Prostate gland (tissue), 2 donors: Measurements from ENCODE around the gene TPO.

Experiments
- POLR2AphosphoS5 ChIP-seq: sonication (generic); formaldehyde crosslinking; IDR thresholded peaks from one replicate; pipeline ENCODE4 v1.6.1; 2017; ENCODE audit warnings: antibody characterized with exemption
- TF ChIP-seq, protein P1 (sequence below), 4 experiments: fragments of 200-600 bp in 2 of 4; fragments of 450-650 bp in 2 of 4; sonication (generic) in 2 of 4; IDR thresholded peaks; 1 replicate in 3 of 4; 2 replicates in 1 of 4; pipeline ENCODE4 v1.5.1; 2016 to 2019; ENCODE audit warnings: antibody characterized with exemption in 4 of 4, mild to moderate bottlenecking in 2 of 4, moderate library complexity in 2 of 4

GRCh38 chr2:1427086-1427485 is 13.8 kb downstream of the TPO start:
- TF ChIP-seq, protein P1, sequence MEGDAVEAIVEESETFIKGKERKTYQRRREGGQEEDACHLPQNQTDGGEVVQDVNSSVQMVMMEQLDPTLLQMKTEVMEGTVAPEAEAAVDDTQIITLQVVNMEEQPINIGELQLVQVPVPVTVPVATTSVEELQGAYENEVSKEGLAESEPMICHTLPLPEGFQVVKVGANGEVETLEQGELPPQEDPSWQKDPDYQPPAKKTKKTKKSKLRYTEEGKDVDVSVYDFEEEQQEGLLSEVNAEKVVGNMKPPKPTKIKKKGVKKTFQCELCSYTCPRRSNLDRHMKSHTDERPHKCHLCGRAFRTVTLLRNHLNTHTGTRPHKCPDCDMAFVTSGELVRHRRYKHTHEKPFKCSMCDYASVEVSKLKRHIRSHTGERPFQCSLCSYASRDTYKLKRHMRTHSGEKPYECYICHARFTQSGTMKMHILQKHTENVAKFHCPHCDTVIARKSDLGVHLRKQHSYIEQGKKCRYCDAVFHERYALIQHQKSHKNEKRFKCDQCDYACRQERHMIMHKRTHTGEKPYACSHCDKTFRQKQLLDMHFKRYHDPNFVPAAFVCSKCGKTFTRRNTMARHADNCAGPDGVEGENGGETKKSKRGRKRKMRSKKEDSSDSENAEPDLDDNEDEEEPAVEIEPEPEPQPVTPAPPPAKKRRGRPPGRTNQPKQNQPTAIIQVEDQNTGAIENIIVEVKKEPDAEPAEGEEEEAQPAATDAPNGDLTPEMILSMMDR (IDR thresholded peaks at IDR 0.05) = no peak
- TF ChIP-seq POLR2AphosphoS5 = no peak
